ENCODE data around the gene STX3.
"Not testable (repeated sequence)": the region's sequence is repeated elsewhere in the genome, so short reads cannot be mapped to it uniquely, and the experiment has no call there.

STX3 gene

DNA sequence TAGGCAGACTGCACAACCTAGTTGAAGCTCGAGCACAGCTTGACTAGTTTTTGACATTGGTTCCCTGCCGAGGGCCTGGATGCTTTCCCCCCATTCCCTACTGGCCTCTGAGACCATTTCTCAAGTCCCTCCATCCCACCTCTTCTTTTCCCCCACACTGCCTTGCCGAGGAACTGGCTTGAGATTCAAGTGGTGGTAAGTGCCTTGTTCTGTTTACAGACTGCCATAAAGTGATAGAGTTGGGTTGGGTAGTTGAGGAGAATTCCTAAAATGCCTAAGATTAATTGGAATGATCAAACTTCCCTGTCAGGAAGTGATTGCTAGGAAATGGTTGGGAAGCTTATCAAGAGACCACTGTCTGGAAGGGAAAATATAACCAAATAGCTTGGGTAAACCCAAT, 39.2 kb downstream of the STX3 start:
- no peak for DNase-seq

DNA sequence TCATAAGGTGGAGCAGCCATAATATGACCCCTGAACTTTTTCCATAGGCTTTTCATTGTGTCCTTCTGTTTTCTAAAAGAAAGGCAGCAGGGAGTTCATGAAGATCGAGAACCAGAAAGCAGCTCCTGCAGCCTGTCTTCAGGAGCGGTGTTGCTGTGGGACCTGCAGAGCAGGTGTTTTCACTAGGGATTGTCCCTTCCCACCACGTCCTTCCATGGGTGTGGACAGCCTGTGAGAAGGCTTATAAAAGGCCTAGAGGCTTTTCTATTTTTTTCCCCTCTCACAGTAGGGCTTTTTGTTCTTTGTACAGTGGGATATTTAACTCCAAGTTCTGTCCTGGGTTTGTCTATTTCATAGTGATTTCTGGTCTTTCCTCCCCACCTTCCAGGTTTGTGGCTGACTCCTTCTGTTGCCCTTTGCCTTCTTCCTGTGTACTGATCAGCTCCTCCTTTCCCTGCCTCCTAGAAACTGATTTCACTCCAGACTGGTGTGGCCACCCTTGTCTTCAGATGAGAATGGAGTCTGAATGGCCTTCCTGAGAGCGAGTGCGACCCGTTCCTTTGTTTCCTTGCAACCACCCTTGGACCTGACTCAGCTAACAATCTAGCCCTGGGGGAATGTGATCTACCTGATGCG, 45.3 kb downstream of the STX3 start:
- DNase-seq: no peak

DNA sequence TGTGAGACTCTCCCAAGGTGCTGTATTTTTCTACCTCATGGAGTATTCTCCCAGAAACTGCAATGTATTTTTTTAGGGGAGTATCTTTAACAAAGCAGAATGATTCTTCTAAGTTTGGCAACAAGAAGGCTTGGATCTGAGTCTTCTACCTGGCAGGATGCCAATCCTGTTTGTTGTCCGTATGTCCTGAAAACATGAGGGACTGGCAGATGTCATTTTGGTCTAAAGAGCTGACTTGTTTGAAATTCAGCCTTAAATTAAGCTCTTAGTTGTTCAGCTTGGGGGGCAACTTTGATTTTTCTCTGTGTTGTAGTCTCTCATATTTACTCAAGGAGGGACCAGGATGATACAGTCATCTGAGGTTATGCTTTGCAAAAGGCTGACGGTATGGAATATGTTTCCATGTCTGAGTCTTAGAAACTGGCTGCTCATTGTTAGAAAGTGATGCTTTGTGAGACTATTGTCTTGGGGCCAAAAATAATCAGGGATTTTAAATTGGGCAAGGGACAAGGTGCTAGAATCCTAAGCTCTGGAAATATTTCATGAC, 46.1 kb downstream of the STX3 start:
- DNase-seq: no peak

DNA sequence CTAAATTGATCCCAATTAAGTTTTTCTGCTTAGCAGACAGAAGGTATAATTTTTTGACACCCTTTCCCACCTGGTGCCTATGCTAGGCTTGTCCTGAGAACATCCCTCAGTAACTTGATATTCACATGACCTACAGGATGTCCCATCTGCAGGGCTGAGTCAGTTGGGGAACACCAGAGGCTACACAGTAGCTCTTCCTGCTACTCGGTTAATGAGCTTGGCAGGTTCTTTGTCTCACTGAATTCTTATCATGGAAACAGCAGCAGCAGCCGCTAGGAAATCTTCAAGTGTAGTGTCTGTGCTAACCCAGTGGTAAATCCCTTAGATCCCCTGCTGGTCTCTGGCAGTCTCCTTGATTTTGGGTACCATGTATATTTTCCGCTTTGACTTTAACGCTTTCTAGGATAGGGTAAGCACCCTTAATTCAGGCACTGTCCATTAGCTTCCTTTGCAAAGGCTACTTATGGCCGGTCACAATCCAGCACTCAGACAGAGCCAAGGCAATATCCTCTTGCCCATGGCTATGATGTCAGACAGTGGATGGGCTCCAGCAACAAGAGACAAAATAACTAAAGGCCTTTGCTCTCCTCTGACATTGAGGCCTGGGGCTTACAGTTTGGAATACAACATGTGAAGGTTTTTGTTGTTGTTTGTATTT, 46.9 kb downstream of the STX3 start:
- DNase-seq: no peak

DNA sequence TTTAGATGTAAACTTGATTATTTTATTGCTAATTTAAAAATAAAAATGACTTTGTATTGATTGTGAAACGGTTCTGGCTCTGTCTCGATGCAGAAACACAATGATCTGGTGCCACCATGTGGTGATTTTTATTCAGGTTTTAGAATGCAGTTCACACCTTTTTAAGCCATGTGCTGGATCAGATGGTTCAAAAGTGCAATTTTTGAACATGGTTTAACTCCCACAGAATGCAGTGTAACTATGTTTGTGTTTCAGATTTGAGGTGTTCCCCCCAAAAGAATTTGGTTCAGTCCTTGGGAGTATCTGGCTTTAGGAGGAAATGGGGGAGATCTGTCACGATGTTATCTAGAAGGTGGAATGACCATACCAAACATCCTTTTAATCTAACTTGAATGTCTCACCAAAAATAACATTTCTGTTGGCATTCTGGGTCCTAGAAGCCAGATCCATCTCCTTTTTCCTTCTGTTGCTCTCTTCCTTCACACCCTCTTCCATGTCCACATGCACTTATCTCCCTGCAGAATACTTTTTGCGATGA, 47.5 kb downstream of the STX3 start:
- DNase-seq: peak; percentile 75

DNA sequence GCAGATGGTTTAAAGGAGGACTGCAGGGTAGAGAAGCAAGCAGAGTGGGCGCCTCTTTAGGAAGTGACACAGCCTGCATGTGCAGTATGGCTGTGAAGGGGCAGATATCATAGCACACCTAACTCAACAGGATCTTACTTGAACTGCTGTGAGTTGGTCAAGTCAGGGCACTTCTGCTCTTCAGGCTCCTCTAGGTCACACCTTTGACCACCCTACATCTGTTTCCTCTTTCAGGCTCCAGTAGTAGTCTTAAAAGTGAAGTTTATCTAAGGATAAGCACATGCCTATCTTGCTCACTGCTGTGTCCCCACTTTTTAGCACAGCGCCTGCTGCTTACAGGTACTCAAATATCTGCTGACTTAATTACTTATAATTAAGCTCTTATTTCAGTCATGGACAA, 48.9 kb downstream of the STX3 start:
- DNase-seq: no peak

DNA sequence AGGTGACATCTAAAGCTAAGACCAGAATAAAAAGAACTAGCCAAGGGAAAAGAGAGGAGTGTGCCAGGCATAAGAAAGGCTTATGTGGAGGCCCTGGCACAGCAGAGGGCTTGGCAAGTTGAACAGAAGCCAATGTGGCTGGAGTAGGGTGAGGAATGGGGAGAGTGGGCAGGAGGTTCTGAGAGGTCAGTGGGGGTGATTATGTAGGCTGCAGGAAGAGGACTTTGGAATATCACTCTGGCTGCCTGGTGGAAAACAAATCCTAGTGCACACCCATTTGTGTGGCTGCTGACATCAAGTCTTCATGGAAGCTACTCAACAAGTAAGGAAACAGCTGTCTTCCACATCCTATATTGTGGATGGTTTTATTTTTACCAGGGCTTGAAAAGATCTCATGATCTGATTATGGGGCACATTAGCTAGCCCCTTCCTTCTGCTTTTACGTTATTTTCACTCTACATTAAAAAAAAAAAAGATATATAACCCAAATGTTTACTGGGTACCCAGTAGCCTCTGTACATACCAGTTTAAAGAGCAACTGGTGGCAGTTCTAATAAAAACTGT, 52.0 kb downstream of the STX3 start:
- no peak for DNase-seq

DNA sequence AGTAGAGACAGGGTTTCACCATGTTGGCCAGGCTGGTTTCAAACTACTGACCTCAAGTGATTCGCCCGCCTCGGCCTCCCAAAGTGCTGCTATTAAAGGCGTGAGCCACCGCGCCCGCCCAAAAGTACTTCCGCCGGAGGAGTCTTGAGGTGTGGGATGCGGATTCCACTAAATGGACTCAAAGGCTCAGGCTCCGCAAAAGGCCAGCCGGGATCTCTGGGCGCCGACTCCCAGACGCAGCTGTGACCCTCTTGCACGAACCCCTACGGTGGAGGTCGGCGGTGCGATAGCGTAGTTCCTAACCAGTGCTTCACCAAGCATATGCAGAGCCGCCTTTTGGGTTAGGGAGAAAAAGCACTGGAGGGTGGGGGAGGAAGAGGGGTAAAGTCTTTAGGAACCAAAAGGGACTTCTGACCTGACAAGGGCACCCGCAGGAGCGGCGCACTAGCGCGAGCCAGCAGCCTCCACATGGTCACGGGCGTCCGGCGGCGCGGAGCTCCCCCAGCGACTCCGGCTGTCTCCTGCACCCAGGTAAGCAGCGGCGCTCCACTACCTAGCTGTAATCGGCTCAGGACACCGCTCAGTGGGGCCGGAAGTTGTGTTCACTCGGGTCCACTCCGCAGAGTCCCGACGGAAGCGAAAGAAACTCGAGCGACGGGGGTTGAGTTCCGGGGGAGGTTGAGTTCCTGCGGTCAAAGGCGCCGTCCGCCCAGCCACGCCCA, 55.2 kb downstream of the STX3 start, which contains the start of gene MRPL16:
Gene MRPL16 (minus strand): TSS at position 590 of the 722 bp plus-strand sequence. CDS start 120 bp downstream, at position 470.
- DNase-seq: peak; percentile 93

DNA sequence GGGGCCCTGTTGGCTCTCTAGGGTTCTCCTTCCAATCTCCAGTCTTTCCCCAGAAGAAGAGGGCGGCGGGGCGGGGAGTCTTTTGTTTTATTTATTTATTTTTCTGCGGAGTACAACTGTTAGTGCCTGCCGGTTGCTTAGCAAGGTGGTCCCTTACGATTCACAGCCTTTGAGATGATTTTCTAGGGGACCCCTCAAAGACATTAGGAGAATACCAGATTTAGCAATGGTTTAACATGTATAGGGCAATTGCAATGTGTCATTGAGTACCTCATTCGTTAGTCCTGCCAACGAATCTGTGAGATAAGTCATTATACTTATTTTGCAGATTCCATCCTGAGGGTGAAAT, 55.7 kb downstream of the STX3 start:
- DNase-seq: no peak

DNA sequence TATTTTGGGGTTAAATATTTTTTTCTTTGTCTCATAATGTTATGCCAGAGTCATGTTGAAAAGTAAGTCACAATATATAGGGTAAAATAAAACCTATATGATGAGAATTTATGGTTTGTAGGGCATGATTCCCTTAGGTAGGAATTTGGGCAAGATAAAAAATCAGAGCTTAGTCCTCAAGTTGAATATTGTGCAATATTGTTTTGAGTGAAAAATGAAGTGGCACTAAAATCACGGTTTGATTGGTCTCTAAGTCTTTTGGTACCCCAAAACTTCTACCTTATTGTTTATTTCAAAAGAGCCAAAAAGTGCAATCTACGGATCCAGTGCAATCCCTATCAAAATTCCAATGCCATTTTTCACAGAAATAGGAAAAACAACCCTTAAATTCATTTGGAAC, 57.0 kb downstream of the STX3 start:
- DNase-seq: no peak

DNA sequence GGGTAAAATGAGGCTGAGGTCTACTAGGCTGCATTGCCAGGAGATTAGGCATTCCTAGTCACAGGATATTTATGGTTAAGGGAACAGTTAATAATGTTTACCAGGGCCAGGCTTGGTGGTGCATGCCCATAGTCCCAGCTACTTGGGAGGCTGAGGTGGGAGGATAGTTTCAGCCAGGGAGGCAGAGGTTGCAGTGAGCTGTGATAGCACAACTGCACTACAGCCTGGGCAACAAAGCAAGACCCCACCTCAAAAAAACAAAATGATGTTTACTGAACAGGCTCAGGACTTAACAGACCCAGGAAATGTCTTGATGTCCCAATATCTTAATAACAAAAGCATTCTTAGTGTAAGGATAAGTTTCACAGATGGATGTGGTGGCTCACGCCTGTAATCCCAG, 58.2 kb downstream of the STX3 start:
- no peak for DNase-seq

DNA sequence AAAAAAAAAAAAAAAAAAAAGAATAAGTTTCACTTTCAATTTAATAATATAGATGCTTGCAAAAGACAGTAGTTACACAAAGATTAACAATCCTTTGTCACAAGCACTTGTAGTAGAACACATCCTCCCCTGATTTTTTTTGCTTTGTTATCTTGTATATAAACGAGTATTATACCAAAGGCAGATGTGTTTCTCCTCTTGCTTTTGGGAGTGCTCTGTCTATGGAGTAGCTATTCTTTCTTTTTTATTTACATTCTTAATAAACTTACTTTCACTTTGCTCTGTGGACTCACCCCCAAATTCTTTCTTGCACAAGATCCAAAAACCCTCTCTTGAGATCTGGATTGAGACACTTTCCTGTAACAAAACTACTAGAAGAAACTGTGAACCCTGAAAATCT, 58.8 kb downstream of the STX3 start:
- no peak for DNase-seq

DNA sequence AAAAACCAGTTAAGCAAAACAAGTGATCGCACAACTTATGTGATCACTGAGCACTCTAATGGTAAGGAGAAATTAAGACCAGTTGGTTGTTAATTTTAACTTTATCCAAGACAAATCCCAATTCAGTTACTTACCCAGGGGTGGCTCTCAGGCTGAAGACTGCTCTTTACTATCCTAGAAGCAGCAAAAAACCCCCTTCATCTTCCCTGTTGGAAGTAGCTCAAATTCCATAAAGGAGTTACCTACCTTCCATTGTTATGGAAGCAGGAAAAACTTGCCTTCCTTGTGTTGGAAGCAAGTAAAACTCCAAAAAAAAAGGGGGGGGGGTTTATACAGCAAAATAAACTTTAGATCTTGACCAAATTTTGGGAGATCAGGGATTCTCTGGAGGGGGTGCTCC, 60.6 kb downstream of the STX3 start:
- no peak for DNase-seq

DNA sequence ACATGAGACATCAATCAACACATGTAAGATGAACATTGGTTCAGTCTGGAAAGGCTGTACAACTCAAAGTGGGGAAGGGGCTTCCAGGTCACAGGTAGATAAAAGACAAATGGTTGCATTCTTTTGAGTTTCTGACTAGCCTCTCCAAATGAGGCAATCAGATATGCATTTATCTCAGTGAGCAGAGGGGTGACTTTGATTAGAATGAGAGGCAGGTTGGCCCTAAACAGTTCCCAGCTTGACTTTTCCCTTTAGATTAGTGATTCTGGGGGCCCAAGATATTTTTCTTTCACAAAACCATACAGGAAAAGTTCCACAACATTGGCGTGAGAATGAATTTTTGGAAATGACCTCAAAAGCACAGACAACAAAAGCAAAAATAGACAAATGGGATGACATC, 61.3 kb downstream of the STX3 start:
- DNase-seq: not testable (repeated sequence)

DNA sequence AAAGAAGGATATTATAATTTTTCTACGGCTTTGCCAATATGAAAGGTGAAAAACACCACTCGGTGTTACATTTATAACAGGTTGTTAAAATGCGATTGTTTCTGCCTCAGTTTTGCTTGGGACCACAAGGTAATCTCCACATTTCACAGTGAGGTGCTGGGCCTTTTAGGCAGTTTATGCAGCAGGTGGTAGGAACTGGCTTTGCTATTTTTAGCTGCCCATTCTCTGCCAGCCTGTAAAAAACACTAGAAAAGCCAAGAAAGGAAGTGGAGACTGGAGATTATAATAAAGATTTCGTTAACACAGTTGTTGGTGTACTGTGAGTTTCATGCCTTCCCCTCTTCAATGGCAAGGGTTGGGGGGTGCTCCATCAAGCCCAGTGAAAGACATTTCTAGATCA, 63.4 kb downstream of the STX3 start:
- DNase-seq: no peak

DNA sequence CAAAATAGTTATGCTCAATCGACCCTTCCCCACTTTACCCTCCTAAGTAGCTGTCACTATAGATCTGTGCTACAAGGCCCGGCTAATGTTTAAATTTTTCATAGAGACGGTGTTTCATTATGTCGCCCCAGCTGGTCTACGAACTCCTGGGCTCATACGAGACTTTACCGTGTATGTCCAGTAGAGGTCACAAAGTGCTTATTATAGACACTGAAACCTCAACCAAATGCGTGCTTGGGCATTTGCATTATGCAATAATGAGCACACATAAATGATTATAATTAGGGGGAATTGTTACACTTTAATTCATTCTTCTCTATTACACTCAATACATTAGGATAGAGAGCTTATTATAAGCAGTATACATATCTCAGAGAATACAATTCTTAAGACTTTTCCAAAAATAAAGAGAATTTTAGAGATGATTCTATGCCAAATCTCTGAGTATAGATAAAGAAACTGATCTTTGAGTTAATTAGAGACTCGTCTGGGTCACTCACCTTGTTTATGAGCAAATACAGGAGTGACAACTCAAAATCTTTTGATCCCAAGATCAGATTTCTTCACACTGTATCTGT, 67.9 kb downstream of the STX3 start:
- peak; percentile 62 for DNase-seq

DNA sequence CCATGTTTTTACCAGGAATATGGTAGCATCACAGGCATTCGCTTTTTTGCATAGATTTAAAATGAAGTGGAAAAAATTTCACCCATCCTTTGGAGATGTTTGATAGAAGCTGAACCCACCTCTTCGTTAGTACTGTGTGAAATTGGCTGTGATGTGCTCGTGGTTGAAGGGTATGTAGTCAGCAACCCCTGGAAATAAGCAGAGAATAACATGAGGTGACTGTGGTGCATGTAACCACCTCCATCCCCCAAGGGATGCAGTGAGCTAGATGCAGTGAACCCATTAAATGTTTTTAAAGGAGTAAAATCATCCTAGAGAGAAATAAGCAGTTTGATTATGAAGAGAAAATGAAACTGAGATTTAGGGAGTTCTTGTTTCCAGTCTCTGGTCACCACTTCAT, 74.2 kb downstream of the STX3 start:
- no peak for DNase-seq

DNA sequence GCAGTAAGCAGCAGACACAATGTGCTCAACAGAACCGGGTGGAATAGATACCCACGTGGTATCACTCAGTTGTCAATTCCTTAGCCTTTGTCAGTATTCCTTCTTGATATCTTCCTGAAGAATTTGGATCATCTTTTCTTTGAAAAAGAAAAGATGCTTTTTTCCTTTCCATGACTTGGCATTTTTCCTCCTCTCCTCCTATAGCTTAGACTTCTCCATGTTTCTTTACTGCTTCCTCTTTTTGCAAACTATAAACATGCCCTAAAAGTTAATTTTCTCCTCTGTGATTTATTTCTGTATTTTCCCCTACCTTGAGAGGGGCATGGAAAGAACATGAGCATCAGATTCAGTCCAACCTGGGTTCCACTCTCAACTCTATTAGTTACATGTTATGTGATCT, 78.4 kb downstream of the STX3 start:
- DNase-seq: no peak

DNA sequence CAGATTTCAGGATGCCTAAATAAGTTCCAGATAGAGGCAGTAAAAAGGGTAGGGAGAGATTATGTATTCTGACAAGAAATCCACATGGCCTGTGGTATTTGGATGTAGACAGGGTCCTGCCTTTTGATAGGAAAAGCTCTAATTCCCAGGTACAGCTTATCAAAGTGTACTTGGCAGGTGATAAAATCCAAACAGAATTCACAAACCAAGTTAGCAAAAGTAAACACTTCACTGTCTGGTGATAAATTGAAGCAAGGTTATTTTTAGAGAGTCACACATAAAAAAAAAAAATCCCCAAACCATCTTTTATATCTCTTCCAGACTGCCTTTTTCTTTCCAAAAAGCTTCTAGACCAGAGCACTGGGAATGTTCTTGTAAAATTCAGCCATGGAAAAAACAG, 84.4 kb downstream of the STX3 start:
- no peak for DNase-seq

DNA sequence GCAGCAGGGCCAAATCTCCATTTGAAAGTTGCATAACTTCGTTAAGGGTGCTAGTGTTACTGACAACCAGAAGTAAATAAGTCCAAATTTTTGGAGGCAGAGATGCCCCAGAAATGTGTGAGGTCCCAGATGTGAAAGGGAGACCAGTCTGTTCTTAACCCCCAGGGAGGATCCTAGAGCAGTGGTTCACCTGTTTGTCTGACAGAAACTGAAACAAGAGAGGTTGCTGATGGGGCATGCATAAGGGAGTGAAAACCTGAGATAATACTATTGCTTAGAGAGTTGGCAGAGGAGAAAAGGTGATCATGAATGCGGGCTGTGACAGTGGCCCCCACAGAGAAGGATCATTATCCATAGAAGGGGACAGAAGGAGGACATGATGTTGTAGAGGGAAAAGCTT, 86.3 kb downstream of the STX3 start:
- no peak for DNase-seq

DNA sequence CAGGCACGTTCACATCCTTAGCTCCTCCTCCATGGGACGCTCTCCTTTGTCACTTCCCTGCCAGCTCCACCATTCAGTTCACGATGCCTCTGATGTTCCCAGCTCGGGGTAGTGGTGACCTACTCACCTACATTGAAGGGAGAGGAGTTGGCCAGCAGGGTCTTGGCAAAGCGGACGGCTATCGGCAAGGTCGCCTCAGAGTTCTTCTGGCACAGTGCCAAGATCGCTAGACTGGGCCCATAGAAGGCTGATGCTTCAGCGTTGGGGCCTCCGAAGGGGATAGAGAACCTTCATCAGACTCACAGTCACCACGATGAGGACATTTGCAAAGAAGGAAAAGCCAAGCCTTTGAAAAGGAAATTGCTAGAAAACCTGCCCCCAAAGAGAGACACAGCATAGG, 87.1 kb downstream of the STX3 start:
- no peak for DNase-seq

DNA sequence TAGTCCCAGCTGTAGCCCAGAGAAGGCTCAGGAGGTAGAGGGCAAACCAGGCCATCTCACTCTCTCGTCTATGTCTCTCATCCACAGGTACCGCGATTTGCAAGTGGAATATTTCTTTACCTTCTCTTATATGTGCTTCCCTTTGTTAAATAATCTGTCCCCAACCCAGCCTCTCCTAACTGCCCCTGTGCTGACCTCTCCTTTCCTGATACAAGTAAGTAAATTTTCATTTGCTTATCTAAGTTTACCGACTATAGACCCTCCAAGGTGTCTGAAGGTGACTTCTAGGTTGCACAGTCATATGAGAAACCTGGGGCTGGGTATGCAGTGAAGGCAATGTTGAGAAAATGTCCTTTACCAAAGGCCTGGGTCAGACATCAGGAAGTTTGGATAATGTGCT, 90.2 kb downstream of the STX3 start, which contains the start of gene CBLIF:
Gene CBLIF (minus strand): TSS at position 101 of the 400 bp plus-strand sequence. CDS start 46 bp downstream, at position 55.
- no peak for DNase-seq

DNA sequence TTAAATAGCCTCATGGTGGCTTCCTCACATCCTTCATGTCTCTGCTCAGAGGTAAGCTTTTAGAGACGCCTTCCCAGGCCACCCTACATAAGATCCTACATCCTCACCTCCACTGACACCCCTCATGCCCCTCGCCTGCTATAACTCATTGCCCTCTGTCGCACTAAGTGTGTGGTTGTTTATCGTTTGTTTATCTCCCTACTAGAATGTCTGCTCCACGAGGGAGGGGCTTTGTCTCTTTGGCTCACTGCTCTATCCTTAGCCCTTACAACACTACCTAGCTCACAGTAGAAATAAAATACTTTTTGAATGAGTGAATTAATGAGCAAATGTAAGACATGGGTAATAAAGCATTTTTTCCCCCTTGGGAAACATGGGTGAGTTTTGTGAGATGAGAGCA, 91.4 kb downstream of the STX3 start:
- DNase-seq: no peak
